Activated effector memory CD4-positive, alpha-beta T cell treated with anti-CD3 and anti-CD28 coated beads, Interleukin-2, amount 50 U/mL, for 16 hours (primary cell): Measurements from ENCODE around the gene IMPA2.
"Not testable (repeated sequence)": the region's sequence is repeated elsewhere in the genome, so short reads cannot be mapped to it uniquely, and the experiment has no call there.

Experiments
- DNase-seq: peaks from one replicate; pipeline ENCODE4 v3.0.0-alpha.2; 2020

Gene IMPA2

DNA sequence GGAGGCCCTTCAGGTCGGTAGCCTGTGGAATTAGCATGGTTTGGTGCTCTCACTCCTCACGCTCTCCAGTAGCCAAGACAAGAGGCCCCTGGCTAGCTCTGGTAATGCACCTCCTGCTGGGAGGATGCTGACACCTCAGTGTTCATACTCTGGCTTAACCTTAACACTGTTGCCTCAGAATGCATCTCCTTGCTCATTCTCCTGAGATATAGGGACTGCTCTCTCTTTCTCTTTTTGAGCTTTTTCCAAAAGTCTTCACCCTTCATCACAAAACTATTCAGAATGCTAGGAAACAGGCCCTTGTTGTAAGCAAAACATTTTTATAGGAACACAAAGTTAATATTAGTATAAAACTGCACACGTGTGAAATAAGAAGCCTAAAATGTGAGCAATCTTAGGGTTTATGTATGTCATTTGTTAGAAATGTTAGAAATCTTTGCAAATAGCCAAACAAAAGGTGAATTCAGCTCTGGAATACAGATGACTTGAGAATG is 17.3 kb upstream of the IMPA2 start:
- no peak for DNase-seq

- no peak for DNase-seq
Measured at GRCh38 chr18:11969904-11970835, 11.1 kb upstream of the IMPA2 start.

DNA sequence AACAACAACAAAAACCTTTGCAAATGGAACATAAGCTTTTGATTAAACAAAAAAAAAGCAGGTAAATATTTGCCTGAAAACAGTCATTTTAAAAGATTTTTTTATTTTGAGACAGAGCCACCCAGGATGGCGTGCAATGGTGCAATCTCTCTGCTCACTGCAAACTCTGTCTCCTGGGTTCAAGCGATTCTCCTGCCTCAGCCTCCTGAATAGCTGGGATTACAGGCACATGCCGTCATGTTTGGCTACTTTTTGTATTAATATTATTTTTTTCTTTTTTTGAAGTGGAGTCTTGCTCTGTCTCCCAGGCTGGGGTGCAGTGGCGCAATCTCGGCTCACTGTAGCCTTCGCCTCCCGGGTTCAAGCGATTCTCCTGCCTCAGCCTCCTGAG is 10.5 kb upstream of the IMPA2 start:
- not testable (repeated sequence) for DNase-seq

DNA sequence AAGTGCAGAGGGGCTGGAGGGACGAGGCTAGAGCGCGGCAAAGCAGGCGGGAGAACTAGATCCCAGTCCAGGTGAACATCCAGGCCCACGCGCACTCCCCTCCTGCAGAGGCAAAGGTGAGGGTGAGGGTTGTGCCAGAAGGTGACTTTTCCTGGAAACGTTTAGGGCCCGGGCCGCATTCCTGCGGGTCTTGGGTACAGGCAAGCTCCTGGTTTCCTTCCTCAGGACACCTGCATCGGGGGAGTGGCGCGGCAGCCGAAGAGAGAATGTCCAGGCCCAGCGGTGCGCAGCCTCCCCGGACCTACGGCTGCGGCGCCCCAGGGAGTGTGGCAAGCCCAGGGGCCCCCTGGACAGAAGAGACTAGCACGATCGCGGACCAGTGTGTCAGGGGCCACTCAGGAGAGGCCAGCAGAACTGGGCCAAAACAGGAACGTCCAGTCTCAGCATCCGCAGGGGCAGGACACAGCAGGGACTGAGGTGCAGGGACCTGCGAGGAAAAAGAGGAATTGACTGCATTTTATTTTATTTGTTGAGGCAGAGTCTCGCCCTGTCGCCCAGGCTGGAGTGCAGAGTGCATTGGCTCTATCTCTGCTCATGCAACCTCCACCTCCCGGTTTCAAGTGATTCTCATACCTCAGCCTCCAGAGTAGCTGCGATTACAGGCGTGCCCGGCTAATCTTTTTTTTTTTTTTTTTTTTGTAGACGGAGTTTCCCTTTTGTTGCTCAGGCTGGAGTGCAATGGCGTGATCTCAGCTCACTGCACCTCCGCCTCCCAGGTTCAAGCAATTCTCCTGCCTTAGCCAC is 8.7 kb upstream of the IMPA2 start:
- DNase-seq = no peak

GRCh38 chr18:11974741-11975325 is 6.5 kb upstream of the IMPA2 start:
- DNase-seq = no peak

GRCh38 chr18:11975723-11976122 is 5.6 kb upstream of the IMPA2 start:
- DNase-seq = no peak

- no peak for DNase-seq
Measured at GRCh38 chr18:11976315-11977152, 4.8 kb upstream of the IMPA2 start.

- no peak for DNase-seq
Measured at GRCh38 chr18:11977153-11977466, 4.2 kb upstream of the IMPA2 start.

DNA sequence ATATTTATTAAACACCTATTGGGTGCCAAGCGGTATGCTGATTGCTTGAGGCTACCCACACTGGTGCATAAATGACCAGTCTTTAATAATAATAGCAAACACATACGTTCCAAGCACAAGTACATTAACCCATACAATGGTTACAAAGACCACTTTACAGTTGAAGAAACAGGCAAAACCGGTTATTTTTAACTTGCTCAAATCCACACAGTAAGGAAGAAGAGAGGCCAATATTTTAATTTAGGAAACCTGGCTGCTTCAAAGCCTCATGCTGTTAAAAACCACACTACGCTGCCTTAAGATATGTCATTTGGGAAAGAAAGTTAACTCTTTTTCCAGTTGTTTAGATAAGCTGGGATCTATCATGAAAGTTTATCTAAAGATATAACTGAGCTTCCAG is 2.4 kb upstream of the IMPA2 start:
- DNase-seq = no peak

DNA sequence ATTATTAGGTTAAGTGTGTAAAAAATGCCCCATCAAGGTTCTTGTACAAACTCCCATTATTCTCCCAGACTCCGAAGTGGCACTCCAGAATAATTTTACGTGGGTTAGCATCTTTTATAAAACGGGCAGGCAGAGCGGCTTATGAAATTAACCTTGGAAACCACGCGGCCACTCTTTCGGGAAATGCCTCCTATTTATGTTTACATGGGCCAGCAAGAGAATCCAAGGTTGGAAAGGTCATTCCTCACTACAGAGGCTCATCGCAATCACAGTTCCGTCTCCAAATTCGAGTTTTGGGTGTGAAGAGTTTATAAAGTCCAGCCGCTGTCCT is 1.2 kb upstream of the IMPA2 start:
- DNase-seq = no peak

- DNase-seq = peak; percentile 98
Measured at GRCh38 chr18:11980494-11981191, 664 bp upstream of the IMPA2 start.

DNA sequence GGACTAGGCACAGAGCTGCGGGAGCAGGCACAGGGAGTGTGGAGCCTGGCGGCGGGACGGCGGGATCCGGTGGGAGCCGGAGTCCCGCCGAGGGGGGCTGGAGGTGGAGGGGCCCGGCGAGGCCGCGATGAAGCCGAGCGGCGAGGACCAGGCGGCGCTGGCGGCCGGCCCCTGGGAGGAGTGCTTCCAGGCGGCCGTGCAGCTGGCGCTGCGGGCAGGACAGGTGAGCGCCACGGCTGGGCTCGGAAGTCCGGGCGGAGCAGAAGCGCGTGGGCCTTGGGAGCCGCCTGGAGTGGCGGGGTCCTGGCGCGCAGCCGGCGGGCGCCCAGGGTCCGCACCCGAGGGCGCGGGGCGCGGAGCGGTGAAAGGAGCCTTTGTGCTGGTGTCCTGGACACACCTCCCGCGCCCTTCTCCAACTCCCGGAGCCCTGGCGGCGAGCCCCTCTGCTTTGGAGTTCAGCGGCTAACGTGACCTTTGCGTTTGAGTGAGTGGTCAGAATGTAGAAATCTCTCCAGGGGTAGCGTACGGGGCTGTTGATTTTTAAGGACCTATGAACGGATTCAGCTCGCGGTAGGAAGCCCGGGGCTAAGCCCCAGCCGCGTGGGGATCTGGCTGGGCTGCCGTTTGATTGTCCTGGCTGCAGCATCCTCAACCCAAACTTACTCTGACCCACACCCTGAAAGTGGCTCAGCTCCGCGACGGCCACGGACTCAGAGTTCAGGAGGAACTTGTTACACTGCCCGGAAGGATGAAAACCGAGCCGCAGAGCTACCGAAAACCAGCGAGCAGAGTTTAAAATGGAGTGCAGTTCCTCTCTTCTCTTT is 448 bp downstream of the IMPA2 start:
- DNase-seq = peak; percentile 71

GRCh38 chr18:11982981-11983380 is 1.7 kb downstream of the IMPA2 start:
- no peak for DNase-seq

GRCh38 chr18:11983592-11983991 is 2.3 kb downstream of the IMPA2 start:
- no peak for DNase-seq

DNA sequence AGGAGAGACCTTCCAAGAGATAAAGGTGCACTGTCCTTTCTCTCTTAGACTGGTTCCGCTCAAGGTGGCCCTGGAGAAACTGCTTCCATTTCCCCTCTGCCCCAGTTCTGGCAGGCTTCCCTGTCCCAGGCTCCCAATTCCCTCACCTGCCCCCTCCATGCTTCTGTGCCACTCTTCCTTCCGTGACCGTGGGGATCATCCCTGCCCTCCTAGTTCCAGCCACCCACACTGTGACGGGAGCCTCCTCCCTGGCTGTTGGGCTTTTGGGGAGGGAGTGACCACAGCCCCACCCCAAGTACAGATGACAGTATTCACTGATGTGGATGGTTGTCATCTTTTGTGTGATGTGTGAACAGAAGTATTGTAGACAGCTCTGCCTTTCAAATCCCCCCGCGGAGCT is 2.8 kb downstream of the IMPA2 start:
- DNase-seq = no peak

- peak; percentile 54 for DNase-seq
Measured at GRCh38 chr18:11985586-11985985, 4.3 kb downstream of the IMPA2 start.

- DNase-seq = peak; percentile 42
Measured at GRCh38 chr18:11986061-11986460, 4.8 kb downstream of the IMPA2 start.

DNA sequence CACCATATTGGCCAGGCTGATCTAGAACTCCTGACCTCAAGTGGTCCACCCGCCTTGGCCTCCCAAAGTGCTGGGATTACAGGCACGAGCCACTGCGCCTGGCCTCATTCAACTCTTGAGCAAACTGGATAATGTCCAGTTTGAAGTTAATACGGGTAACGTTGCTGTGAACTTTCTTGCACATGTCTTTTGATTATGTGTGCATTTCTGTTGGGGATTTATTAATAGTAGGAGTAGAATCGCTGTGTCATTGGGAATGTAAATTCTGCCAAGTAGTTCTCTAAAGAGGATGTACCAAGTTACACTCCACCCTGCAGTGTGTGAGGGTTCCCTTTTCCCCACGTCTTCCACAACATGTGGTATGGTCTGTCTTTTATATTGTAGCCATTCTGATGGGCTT is 6.2 kb downstream of the IMPA2 start:
- peak; percentile 48 for DNase-seq

DNA sequence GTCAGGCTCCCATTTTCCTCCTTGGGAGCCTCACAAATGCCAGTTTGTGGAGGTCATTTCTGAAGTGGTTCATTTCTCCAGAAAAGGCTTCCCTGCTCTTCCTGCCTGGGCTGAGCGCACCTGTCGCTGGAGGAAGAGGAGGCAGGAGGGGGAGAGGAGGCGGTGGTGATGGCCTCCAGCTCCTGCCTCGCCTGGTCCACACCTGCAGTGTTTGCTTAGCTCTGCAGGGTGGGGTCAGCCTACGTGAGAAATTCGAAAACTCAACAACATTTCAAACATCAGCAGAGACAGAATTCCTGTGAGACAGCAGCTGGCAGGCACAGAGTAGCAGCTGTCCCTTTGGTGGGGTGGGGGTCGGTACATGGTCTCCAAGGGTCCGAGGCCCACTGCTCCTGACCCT is 7.9 kb downstream of the IMPA2 start:
- DNase-seq = peak; percentile 37

DNA sequence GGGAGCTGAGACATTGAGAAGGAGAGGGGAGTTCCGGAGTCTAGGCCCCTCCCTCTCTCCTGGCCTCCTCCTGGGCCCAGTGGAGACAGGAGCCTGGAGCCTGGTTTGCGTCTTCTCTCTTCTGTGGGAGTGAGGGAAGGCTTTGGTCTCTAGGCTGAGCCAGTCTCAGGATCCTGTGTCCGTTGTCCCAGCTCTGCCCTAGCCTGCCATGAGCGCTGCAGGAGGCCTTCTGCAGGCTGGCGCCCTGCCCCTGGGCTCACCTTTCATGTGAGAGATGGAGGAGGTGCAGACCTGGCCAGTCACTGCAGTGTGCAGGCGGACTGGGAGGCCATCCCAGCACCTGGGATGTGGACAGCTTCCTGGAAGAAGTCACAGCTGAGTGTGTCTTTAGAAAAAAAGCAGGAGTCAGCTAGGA is 8.7 kb downstream of the IMPA2 start:
- DNase-seq = peak; percentile 28

GRCh38 chr18:11990539-11990938 is 9.2 kb downstream of the IMPA2 start:
- DNase-seq = peak; percentile 28
